Stomach (tissue), 9 donors: ENCODE results near the gene OSBP2. TPM values are rescaled to one million over a fixed set of nuclear protein-coding genes. Genes with fewer than 3 reads are reported as not detected.
A peak's percentile ranks its signal among the peaks of the same experiment; 100 is the strongest.

Source experiments
- DNase-seq, 2 donors: peaks; one replicate each; pipeline versions ENCODE4 v3.0.0 to v3.0.0-alpha.2; 2013 to 2019
- H3K27ac ChIP-seq, 5 donors: fragments of 200-600 bp in 4 of 5; sonication (generic) in 4 of 5; one replicate each; pipeline ENCODE4 v1.5.1; 2013 to 2019; ENCODE audit warnings: mild to moderate bottlenecking in 1 of 5, moderate library complexity in 1 of 5
- H3K27me3 ChIP-seq, 3 donors: fragments of 200-600 bp; sonication (generic); one replicate each; pipeline ENCODE4 v1.5.1; 2017 to 2019; ENCODE audit warnings: mixed run types in 1 of 3
- H3K36me3 ChIP-seq, 4 donors: fragments of 200-600 bp; sonication (generic); 1 replicate in 3 of 4; 2 replicates in 1 of 4; pipeline ENCODE4 v1.5.1; 2016 to 2019
- H3K4me1 ChIP-seq, 4 donors: fragments of 200-600 bp; sonication (generic); one replicate each; pipeline ENCODE4 v1.5.1; 2016 to 2019
- H3K4me3 ChIP-seq, 4 donors: fragments of 200-600 bp; sonication (generic) in 3 of 4; one replicate each; pipeline ENCODE4 v1.5.1; 2016 to 2019; ENCODE audit warnings: mild to moderate bottlenecking in 1 of 4
- H3K9me3 ChIP-seq, 4 donors: fragments of 200-600 bp; sonication (generic); one replicate each; pipeline ENCODE4 v1.5.1; 2016 to 2019
- CTCF ChIP-seq, 7 experiments: fragments of 450-650 bp in 4 of 7; fragments of 200-600 bp in 3 of 7; sonication (generic) in 3 of 7; IDR thresholded peaks; one replicate each; pipeline ENCODE4 v1.5.1; 2016 to 2019; ENCODE audit warnings: antibody characterized with exemption in 7 of 7, control low read depth in 2 of 7, mild to moderate bottlenecking in 1 of 7
- EP300 ChIP-seq: sonication (generic); formaldehyde crosslinking; IDR thresholded peaks from one replicate; pipeline ENCODE4 v1.6.1; 2017; ENCODE audit warnings: antibody characterized with exemption
- POLR2A ChIP-seq, 4 donors: fragments of 450-650 bp; IDR thresholded peaks; one replicate each; pipeline ENCODE4 v1.6.1; 2016; ENCODE audit warnings: antibody characterized with exemption in 4 of 4, control low read depth in 2 of 4, mild to moderate bottlenecking in 1 of 4, moderate library complexity in 1 of 4
- POLR2AphosphoS5 ChIP-seq, 3 donors: sonication (generic); formaldehyde crosslinking; IDR thresholded peaks; one replicate each; pipeline ENCODE4 v1.6.1; 2016; ENCODE audit warnings: antibody characterized with exemption in 3 of 3
- WGBS, 5 donors: extraction: QIAGEN DNeasy Blood & Tissue Kit in 3 of 5; methylation state at CpG; one replicate each; pipeline versions ENCODE4 v1.1.5 to v1.1.7; 2013 to 2018; 5-methylcytosine and 5-hydroxymethylcytosine counted together
- intact Hi-C: fragments of 100-400 bp; cut with DNase I; formaldehyde crosslinking; loops from one replicate; pipeline ENCODE4 v1.15.1; 2023; ENCODE audit warnings: low total_unique reads
- polyA plus RNA-seq, 3 donors: library from polyadenylated mRNA; stranded (reverse); fragments of 200-250 nt; gene quantifications; one replicate each; pipeline ENCODE4 v1.2.3, GENCODE V29; 2013
- total RNA-seq, 5 donors: library from RNA; depleted of rRNA; stranded (reverse); fragments of >200 nt; gene quantifications; one replicate each; pipeline versions ENCODE4 v1.1.0 to v1.2.3, GENCODE V29; 2014 to 2016
- donor health status: healthy with polysubstance abuse.
- donor health status: Bipolar disorder and iron deficiency.
- donor health status: healthy.

Gene OSBP2
- total and polyA plus RNA-seq, 8 donors: 0.58 to 9.5 (median 1.8) TPM; not detected in 1

DNA sequence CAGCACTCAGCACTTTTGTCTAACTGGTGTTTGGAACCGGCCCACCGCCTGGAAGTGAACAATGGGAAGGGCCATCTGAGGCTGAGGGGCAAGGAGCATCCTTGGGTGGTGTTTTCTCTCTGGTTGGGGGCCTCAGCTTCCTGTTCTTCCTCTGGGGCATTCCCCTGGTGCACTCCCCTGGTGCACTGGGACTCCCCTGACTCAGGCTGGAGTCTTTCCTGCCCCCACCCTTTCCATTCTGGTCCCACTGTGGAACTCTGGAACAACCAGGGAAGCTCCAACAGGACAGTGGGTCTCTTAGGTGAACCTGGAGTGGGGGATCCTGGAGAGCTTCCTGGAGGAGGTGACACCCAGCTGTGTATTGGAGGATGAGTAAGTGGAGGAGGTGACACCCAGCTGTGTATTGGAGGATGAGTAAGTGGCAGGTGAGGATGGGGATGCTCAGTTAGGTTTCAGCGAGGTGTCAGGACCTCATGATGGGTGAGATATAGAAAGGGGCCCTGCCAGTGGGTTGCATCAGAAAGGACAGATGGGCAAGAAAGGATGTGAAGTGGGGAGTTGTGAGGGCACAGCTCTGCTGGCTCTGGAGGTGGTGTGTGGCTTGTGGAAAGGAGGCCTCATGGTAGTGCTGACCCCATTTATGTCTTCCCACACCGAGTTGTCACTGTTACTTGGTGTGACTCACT, 132.1 kb downstream of the OSBP2 start:
- Histone ChIP-seq H3K4me1 (peaks cover 7 to 23% (median 15%) of the 10 kb centered on the region in 4 donors), H3K27me3 (peaks cover 0 to 47% (median 14%) of the 10 kb centered on the region in 3 donors), H3K4me3 (no peak overlapping the region), H3K27ac (no peak overlapping the region), H3K36me3 (no peaks in the 10 kb centered on the region), H3K9me3 (no peaks in the 10 kb centered on the region)
- peak in 1 of 2 donors; percentile 20 for DNase-seq
- TF ChIP-seq CTCF (IDR thresholded peaks at IDR 0.05) (no peak), POLR2AphosphoS5 (IDR thresholded peaks at IDR 0.05) (no peak), EP300 (no peak), POLR2A (IDR thresholded peaks at IDR 0.05) (no peak)
- 80 to 86% (median 82%) methylated on average over 4 of the region's 4 CpGs for whole genome bisulfite sequencing, 5 donors
- intact Hi-C loops: no loop called here

- TF ChIP-seq POLR2A (IDR thresholded peaks at IDR 0.05) (no peak), POLR2AphosphoS5 (IDR thresholded peaks at IDR 0.05) (no peak), CTCF (IDR thresholded peaks at IDR 0.05) (no peak), EP300 (no peak)
- H3K4me1 ChIP-seq: peaks cover under 1 to 14% (median 7%) of the 10 kb centered on the region in 4 donors
- DNase-seq: peak in 1 of 2 donors; percentile 8
- no peak overlapping the region for H3K4me3 ChIP-seq
- H3K27me3 ChIP-seq: peaks cover 0 to 39% (median 6%) of the 10 kb centered on the region in 3 donors
- 81 to 96% (median 93%) methylated on average over 6 of the region's 6 CpGs for WGBS, 5 donors
- intact Hi-C loops: no loop called here
- no peak overlapping the region for H3K27ac ChIP-seq
- H3K36me3 ChIP-seq: no peaks in the 10 kb centered on the region
- no peaks in the 10 kb centered on the region for H3K9me3 ChIP-seq
These were observed 133.0 kb downstream of the OSBP2 start for GRCh38 chr22:30827646-30828045.

GRCh38 chr22:30828187-30829155, 133.8 kb downstream of the OSBP2 start:
- Histone ChIP-seq H3K36me3 (no peaks in the 10 kb centered on the region), H3K27ac (no peak overlapping the region), H3K4me3 (no peak overlapping the region), H3K4me1 (peaks cover 0 to 9% (median 3%) of the 10 kb centered on the region in 4 donors), H3K27me3 (peaks cover 0 to 31% (median 0%) of the 10 kb centered on the region in 3 donors), H3K9me3 (no peaks in the 10 kb centered on the region)
- DNase-seq: peak in 1 of 2 donors; percentile 15
- intact Hi-C loops: no loop called here
- no peak for TF ChIP-seq EP300
- no peak for TF ChIP-seq CTCF (IDR thresholded peaks at IDR 0.05)
- no peak for TF ChIP-seq POLR2A (IDR thresholded peaks at IDR 0.05)
- no peak for TF ChIP-seq POLR2AphosphoS5 (IDR thresholded peaks at IDR 0.05)
- WGBS, 5 donors: 87 to 96% (median 92%) methylated on average over 14 of the region's 14 CpGs

DNA sequence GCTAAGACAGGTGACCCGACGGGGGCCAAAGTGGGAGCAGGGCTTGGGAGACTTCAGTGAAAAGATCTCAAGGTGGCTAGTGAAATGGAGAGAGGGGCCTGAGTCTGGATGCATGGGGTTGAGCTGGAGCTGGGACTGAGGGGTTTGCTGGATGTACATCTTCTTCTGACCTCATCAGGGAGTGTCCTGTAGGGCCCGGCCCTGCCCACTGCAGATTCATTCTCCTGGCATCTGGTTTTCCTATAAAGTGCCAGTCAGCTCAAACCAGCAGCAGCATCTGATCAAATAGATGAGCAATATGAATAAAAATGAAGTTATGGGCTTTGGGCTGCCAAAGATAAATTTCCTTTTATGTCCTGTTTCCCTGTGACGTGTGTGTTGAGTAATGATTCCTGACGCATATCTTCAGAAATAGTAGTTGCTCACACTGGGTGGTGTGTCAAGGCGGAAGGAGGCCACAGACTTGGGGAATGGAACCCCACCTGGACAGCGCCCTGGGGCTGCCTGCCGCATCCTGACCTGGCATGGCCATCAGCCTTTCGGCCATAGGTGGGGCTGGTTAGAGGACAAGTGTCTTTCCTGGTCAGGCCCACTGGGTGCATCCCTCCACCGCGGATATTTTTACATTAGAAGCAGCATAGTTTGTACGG, 135.4 kb downstream of the OSBP2 start:
- Histone ChIP-seq H3K36me3 (no peaks in the 10 kb centered on the region), H3K27ac (no peak overlapping the region), H3K4me1 (peaks cover 0 to 9% (median 3%) of the 10 kb centered on the region in 4 donors), H3K27me3 (peaks cover 0 to 15% (median 0%) of the 10 kb centered on the region in 3 donors), H3K9me3 (no peaks in the 10 kb centered on the region), H3K4me3 (no peak overlapping the region)
- 77 to 85% (median 78%) methylated on average over 12 of the region's 12 CpGs for WGBS, 5 donors
- intact Hi-C loops: no loop called here
- peak in 1 of 2 donors; percentile 19 for DNase-seq
- TF ChIP-seq POLR2AphosphoS5 (IDR thresholded peaks at IDR 0.05) (no peak), EP300 (no peak), CTCF (IDR thresholded peaks at IDR 0.05) (no peak), POLR2A (IDR thresholded peaks at IDR 0.05) (no peak)
